ENCODE data around the gene HAAO.

HAAO gene

DNA sequence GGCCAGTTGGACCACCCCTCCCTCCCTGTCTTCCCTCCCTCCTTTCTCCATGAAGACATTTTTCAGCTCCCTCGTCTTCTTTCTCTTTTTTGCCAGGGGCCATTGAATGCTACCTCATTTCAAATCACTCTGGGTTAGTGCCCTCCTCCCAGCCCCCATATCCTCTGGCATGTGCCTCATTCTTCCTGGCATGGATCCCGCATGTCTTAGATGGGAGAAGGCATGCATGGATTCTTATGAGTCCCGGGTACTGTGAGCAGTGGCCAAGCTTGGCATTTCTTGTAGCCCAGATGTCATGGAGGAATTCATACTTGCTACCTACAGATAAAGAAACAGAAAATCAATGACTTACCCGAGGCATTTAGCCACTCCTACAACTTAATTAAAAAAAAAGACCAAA is 9.0 kb upstream of the HAAO start:
- Histone ChIP-seq H3K36me3 (ENCODE audit: control insufficient read depth, insufficient read depth, low read length) (no peaks in the 10 kb centered on the region), H3K27me3 (ENCODE audit: control insufficient read depth, insufficient read depth, low read length) (no peaks in the 10 kb centered on the region), H3K9ac (ENCODE audit: low read length) (no peak overlapping the region), H3K27ac (ENCODE audit: low read depth, low read length) (no peak overlapping the region), H3K4me3 (ENCODE audit: low read depth, low read length) (no peak overlapping the region), H3K4me1 (ENCODE audit: control insufficient read depth, insufficient read depth, low read length) (no peaks in the 10 kb centered on the region), H3K9me3 (ENCODE audit: control insufficient read depth, insufficient read depth, low read depth, low read length) (no peaks in the 10 kb centered on the region; the same call in 1 of the 2 replicates)

DNA sequence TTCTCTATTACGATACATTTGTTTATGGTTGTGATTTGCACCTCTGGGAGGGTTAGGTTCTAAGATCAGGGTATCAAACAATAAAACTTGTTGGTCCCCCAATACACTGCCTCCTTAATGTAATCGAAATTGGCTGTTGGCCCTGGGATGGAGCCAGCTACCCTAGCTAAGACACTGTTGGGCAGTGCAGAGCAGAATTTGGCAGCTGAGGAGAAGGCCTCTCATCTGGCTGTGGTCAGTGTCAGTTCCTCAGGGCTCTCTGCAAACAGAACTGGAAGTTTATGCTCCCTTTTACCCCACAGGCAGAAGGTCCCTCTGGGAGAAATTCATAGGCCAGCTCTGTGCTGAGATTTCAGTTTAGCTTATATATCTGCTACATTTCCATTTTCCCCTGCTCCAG is 8.6 kb upstream of the HAAO start:
- Histone ChIP-seq H3K27ac (ENCODE audit: low read depth, low read length) (no peak overlapping the region), H3K4me1 (ENCODE audit: control insufficient read depth, insufficient read depth, low read length) (peaks cover under 1% of the 10 kb centered on the region; the same call in 1 of the 2 replicates), H3K27me3 (ENCODE audit: control insufficient read depth, insufficient read depth, low read length) (no peaks in the 10 kb centered on the region), H3K36me3 (ENCODE audit: control insufficient read depth, insufficient read depth, low read length) (no peaks in the 10 kb centered on the region), H3K9ac (ENCODE audit: low read length) (no peak overlapping the region), H3K4me3 (ENCODE audit: low read depth, low read length) (no peak overlapping the region), H3K9me3 (ENCODE audit: control insufficient read depth, insufficient read depth, low read depth, low read length) (no peaks in the 10 kb centered on the region; the same call in 1 of the 2 replicates)

DNA sequence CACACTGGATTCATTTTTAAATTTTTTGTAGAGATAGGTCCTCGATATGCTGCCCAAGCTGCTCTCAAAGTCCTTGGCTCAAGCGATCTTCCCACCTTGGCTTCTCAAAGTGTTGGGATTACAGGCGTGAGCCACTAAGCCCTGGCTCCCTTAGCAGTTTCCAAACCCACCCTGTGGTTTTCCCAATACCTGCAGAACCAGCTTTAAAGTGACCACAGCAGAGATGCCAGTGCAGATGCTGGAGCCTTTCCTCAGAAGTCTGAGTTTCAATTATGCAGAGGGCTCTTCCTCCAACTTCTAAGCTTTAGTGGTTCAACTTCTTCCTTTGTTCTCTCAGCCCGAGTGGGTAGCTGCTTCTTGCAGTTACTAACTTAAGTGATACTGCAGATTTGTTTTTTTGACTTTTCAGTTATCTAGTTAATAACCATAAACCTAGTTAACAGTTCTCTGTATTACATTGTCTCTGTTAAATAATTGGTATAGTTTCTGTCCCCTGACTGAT is 8.1 kb upstream of the HAAO start:
- H3K4me3 ChIP-seq (ENCODE audit: low read depth, low read length): no peak overlapping the region
- H3K27ac ChIP-seq (ENCODE audit: low read depth, low read length): no peak overlapping the region
- H3K36me3 ChIP-seq (ENCODE audit: control insufficient read depth, insufficient read depth, low read length): no peaks in the 10 kb centered on the region
- H3K9ac ChIP-seq (ENCODE audit: low read length): no peak overlapping the region
- no peaks in the 10 kb centered on the region; the same call in 1 of the 2 replicates for H3K9me3 ChIP-seq (ENCODE audit: control insufficient read depth, insufficient read depth, low read depth, low read length)
- peaks cover 4% of the 10 kb centered on the region; the same call in 1 of the 2 replicates for H3K4me1 ChIP-seq (ENCODE audit: control insufficient read depth, insufficient read depth, low read length)
- no peaks in the 10 kb centered on the region for H3K27me3 ChIP-seq (ENCODE audit: control insufficient read depth, insufficient read depth, low read length)

DNA sequence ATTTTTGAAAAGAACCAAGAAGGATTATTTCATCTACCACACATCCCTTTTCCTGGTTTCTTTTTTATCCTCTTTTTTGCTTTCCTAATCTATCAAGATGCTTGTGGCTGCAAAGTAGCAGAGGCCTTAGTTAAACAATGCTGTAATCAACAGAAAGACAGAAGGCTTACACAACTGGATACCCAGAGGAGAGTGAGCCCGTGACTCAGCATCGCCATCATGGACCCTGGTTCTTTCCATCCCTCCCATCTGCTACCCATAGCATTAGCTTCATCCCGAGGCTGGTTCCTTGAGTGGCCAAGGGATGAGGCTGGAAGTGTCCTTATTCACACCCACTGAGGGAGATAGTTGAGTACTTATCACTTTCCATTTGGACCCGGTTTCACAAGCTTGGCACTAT is 7.5 kb upstream of the HAAO start:
- H3K27me3 ChIP-seq (ENCODE audit: control insufficient read depth, insufficient read depth, low read length): no peaks in the 10 kb centered on the region
- H3K4me1 ChIP-seq (ENCODE audit: control insufficient read depth, insufficient read depth, low read length): peaks cover 4% of the 10 kb centered on the region; the same call in 1 of the 2 replicates
- H3K4me3 ChIP-seq (ENCODE audit: low read depth, low read length): no peak overlapping the region
- H3K9ac ChIP-seq (ENCODE audit: low read length): no peak overlapping the region
- H3K27ac ChIP-seq (ENCODE audit: low read depth, low read length): no peak overlapping the region
- H3K36me3 ChIP-seq (ENCODE audit: control insufficient read depth, insufficient read depth, low read length): no peaks in the 10 kb centered on the region
- H3K9me3 ChIP-seq (ENCODE audit: control insufficient read depth, insufficient read depth, low read depth, low read length): no peaks in the 10 kb centered on the region; the same call in 1 of the 2 replicates

DNA sequence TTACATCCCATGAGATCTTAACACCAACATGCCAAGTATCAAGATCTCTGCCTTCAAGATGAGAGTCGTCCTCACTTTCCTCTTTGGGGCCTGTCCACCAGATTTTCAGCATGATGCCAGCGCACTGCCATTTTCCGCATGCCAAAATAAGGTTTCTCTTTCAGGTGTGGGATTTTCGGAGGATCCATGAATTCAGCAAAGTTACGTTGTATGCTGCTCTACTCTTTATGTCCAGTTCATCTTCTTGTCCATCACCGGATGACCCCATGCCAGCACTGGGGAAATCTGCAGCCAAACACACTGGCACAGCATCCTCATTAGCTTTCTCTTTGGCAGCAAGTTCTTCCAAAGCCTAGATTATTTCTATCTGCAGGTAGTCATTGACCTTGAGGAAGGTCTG is 4.9 kb upstream of the HAAO start:
- Histone ChIP-seq H3K4me3 (ENCODE audit: low read depth, low read length) (no peak overlapping the region), H3K27me3 (ENCODE audit: control insufficient read depth, insufficient read depth, low read length) (peaks cover 8% of the 10 kb centered on the region), H3K36me3 (ENCODE audit: control insufficient read depth, insufficient read depth, low read length) (no peaks in the 10 kb centered on the region), H3K4me1 (ENCODE audit: control insufficient read depth, insufficient read depth, low read length) (peaks cover 13% of the 10 kb centered on the region), H3K9me3 (ENCODE audit: control insufficient read depth, insufficient read depth, low read depth, low read length) (no peaks in the 10 kb centered on the region; the same call in 1 of the 2 replicates), H3K27ac (ENCODE audit: low read depth, low read length) (no peak overlapping the region), H3K9ac (ENCODE audit: low read length) (no peak overlapping the region)

DNA sequence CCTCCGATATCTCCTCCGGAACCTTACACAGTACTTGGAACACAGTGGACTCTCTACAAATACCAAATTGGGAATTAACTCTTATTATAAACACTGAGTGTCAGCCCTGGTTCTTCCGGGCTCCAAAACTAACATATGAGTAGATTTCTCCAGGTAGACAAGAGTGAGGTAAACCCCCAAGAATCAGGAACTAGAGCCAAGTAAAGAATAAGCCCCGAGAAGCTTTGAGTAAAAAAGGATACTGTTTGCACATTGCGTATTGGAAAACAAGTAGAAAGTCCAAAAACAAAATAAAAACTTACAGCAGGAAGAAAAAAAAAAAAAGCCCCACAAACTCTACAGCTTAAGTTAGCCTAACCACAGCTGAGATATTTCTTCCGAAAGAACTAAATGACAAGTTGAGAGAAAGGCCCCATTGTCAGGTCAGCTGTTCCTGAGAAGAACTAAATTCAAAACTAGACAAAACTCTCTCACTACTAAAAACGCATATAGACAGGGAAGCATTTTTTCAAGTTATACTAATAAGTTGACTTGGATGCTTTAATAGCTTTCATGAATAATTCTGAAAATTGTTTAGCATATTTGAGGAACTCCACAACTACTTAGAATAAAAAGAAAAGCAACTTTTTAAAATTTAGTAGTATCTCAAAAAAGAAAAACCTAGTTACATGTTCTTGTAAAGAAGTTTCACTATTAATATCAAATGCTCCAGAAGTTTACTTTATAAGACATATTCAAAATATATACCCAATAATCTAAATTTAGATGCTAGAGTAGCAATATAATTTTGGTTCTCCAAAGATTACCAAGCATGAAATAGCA is 4.3 kb upstream of the HAAO start:
- peaks cover 14% of the 10 kb centered on the region for H3K27me3 ChIP-seq (ENCODE audit: control insufficient read depth, insufficient read depth, low read length)
- H3K36me3 ChIP-seq (ENCODE audit: control insufficient read depth, insufficient read depth, low read length): no peaks in the 10 kb centered on the region
- peaks cover 18% of the 10 kb centered on the region for H3K4me1 ChIP-seq (ENCODE audit: control insufficient read depth, insufficient read depth, low read length)
- H3K9ac ChIP-seq (ENCODE audit: low read length): no peak overlapping the region
- H3K9me3 ChIP-seq (ENCODE audit: control insufficient read depth, insufficient read depth, low read depth, low read length): no peaks in the 10 kb centered on the region; the same call in 1 of the 2 replicates
- no peak overlapping the region for H3K27ac ChIP-seq (ENCODE audit: low read depth, low read length)
- no peak overlapping the region for H3K4me3 ChIP-seq (ENCODE audit: low read depth, low read length)

DNA sequence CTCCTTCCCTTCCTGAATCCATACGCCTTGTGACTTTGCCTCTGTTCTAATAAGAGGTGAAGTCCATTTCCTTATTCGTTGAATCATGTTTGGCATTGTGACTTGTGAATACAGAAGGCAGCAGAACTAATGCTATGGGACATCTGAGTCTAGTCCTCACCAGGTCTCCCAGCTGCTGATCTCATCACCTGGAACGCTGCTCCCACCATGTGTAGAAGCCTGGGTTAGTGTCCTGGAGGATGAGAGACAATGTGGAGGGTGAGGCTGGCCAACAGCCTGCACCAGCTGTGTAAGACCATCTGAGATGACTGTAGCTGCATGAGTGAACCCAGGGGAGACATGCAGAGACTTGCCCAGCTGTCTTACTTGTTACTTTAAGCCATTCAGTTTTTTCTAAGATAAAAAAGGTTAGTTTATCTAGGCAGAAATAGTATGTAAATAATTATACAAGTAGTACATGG is 3.5 kb upstream of the HAAO start:
- no peak overlapping the region for H3K9ac ChIP-seq (ENCODE audit: low read length)
- H3K36me3 ChIP-seq (ENCODE audit: control insufficient read depth, insufficient read depth, low read length): no peaks in the 10 kb centered on the region
- H3K27me3 ChIP-seq (ENCODE audit: control insufficient read depth, insufficient read depth, low read length): peaks cover 21% of the 10 kb centered on the region
- H3K9me3 ChIP-seq (ENCODE audit: control insufficient read depth, insufficient read depth, low read depth, low read length): no peaks in the 10 kb centered on the region; the same call in 1 of the 2 replicates
- H3K4me1 ChIP-seq (ENCODE audit: control insufficient read depth, insufficient read depth, low read length): peaks cover 18% of the 10 kb centered on the region
- no peak overlapping the region for H3K4me3 ChIP-seq (ENCODE audit: low read depth, low read length)
- H3K27ac ChIP-seq (ENCODE audit: low read depth, low read length): no peak overlapping the region

DNA sequence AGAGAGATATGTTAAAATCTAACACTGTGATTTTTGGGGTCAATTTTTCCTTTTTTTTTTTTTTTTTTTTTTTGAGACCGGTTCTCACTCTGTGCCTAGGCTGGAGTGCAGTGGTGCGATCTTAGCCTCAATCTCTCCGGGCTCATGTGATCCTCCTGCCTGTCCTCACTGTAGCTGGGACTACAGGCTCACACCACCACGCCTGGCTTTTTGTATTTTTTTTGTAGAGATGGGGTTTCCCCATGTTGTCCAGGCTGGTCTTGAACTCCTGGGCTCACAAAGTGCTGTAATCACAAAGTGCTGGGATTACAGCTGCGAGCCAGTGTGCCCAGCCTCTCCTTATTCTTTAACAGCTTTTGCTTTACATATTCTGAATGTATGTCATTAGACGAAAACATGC is 2.9 kb upstream of the HAAO start:
- no peak overlapping the region for H3K4me3 ChIP-seq (ENCODE audit: low read depth, low read length)
- no peaks in the 10 kb centered on the region for H3K36me3 ChIP-seq (ENCODE audit: control insufficient read depth, insufficient read depth, low read length)
- H3K9me3 ChIP-seq (ENCODE audit: control insufficient read depth, insufficient read depth, low read depth, low read length): no peaks in the 10 kb centered on the region; the same call in 1 of the 2 replicates
- peaks cover 23% of the 10 kb centered on the region for H3K27me3 ChIP-seq (ENCODE audit: control insufficient read depth, insufficient read depth, low read length)
- H3K4me1 ChIP-seq (ENCODE audit: control insufficient read depth, insufficient read depth, low read length): peaks cover 18% of the 10 kb centered on the region
- H3K27ac ChIP-seq (ENCODE audit: low read depth, low read length): no peak overlapping the region
- H3K9ac ChIP-seq (ENCODE audit: low read length): no peak overlapping the region

DNA sequence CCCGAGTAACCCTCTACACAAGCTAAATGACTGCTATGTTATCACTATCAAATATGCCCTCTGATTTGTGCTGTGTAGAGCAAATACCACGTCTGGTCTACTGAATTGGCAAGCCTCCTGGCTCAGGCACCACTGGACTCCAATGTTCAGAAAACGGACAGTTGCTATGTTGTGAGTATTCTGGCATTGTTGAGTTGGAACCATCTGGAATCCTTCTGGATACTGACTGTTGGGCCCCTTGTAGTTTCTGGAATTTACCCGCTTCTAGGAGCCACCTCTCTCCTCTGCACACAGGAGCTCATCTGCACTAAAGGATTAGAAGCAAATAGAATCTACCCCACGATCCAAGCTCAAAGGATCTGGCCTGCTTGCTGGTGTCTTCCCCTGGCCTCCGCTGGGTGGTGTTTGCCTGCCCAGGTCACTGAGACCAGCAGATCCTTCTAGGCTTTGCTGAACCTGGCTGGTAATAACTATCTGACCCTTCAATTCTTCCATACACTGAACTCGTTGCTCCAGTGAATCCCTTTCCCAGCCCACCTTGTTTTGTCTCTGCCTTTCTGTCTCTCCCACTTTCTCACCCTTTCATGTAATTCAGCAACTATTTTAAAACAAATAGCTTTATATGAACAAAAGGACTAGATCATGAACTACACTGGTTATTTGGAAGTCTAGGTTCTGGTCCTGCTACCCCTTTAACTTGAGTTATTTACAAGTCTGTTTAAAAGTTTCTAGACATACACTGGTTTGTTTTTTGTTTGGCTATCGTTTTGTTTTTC is 2.1 kb upstream of the HAAO start:
- Histone ChIP-seq H3K27me3 (ENCODE audit: control insufficient read depth, insufficient read depth, low read length) (peaks cover 23% of the 10 kb centered on the region), H3K27ac (ENCODE audit: low read depth, low read length) (no peak overlapping the region), H3K4me1 (ENCODE audit: control insufficient read depth, insufficient read depth, low read length) (peaks cover 18% of the 10 kb centered on the region), H3K4me3 (ENCODE audit: low read depth, low read length) (no peak overlapping the region), H3K9ac (ENCODE audit: low read length) (no peak overlapping the region), H3K36me3 (ENCODE audit: control insufficient read depth, insufficient read depth, low read length) (no peaks in the 10 kb centered on the region), H3K9me3 (ENCODE audit: control insufficient read depth, insufficient read depth, low read depth, low read length) (no peaks in the 10 kb centered on the region; the same call in 1 of the 2 replicates)

DNA sequence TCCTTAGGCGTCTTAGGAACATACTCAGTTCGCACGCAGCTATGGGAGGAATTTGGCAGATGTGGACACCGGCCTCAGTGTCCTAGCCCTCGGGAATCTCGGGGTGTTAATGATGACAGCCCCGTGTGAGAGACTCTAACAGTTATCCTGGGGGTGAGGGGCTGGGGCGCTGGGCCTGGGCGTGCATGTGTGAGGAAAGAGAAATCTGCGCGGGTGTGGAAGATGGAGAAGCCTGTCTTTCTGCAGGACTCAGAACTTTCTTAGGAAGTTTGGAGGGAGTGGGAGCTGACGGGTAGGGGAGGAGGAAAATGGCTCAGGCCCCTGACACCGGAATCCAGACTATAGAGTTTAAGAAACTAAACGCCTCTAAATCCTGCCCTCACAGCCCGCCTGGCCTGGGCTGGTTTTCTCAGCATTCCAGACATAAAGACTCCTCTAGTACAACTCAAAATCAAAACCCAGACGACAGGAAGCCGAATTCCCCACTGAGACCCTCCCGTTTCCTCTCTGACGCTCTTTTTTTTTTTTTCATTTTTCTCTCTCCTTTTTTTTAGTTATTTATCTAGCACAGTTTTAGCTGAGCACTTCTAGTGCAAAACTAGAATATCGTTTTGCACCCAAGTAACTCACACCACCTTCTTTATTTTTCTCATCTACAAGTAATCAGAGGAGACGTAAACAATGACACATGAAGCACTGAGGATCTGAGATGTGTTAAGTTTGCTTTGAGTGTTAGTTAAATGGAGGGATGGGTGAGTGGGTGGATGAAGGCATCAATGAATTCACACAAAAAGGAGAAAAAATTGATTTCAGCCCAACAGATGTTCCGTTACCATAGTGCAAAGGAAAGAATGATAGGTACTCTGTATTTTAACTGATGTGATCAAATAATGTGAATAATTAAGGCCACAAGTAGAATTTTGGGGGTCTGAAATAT is 1.2 kb upstream of the HAAO start:
- 0 out of 2 replicates have a peak overlapping the region, but pooled peaks have one; percentile 14 for H3K27ac ChIP-seq (ENCODE audit: low read depth, low read length)
- peaks cover 23% of the 10 kb centered on the region for H3K27me3 ChIP-seq (ENCODE audit: control insufficient read depth, insufficient read depth, low read length)
- H3K9ac ChIP-seq (ENCODE audit: low read length): peak overlapping the region; percentile 81
- H3K9me3 ChIP-seq (ENCODE audit: control insufficient read depth, insufficient read depth, low read depth, low read length): no peaks in the 10 kb centered on the region; the same call in 1 of the 2 replicates
- H3K36me3 ChIP-seq (ENCODE audit: control insufficient read depth, insufficient read depth, low read length): no peaks in the 10 kb centered on the region
- H3K4me3 ChIP-seq (ENCODE audit: low read depth, low read length): peak overlapping the region; percentile 84
- H3K4me1 ChIP-seq (ENCODE audit: control insufficient read depth, insufficient read depth, low read length): peaks cover 18% of the 10 kb centered on the region

Measured in HUES6 (cell line).